ENCODE data around the gene CNTNAP2.

Gene CNTNAP2

DNA sequence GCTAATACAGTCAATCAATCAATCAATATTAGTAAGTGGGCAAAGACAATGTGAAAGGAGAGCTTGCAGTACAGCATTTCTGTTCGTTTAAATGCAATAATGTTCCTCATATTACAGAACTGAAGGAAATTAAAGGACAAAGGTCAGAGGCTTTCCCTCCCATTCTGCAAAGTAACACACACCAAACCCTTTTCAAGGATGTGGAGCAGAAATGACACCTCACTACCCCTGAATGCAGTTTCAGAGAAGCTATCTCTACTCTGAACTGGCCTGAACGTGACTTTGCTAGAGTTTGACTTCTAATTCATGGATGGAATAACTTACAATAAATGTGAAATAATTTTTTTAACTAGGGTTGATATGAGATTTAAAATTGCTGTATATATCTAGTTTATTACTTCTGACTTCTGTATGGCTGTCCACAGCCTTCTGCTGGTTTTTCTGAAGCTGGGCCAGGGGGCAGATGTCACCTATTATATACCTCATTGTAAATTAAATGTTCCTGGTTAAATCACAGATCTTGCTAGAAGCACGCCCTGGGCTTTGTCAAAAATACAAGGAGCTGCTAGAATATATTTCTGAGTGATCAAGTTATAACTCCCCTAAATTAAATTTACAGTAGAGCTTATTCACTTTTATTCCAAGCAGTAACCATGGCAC lies 2317.1 kb downstream of the CNTNAP2 start:
- TF ChIP-seq, protein P1, sequence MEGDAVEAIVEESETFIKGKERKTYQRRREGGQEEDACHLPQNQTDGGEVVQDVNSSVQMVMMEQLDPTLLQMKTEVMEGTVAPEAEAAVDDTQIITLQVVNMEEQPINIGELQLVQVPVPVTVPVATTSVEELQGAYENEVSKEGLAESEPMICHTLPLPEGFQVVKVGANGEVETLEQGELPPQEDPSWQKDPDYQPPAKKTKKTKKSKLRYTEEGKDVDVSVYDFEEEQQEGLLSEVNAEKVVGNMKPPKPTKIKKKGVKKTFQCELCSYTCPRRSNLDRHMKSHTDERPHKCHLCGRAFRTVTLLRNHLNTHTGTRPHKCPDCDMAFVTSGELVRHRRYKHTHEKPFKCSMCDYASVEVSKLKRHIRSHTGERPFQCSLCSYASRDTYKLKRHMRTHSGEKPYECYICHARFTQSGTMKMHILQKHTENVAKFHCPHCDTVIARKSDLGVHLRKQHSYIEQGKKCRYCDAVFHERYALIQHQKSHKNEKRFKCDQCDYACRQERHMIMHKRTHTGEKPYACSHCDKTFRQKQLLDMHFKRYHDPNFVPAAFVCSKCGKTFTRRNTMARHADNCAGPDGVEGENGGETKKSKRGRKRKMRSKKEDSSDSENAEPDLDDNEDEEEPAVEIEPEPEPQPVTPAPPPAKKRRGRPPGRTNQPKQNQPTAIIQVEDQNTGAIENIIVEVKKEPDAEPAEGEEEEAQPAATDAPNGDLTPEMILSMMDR (IDR thresholded peaks at IDR 0.05; ENCODE audit: low read depth, low read length) = no peak
- in situ Hi-C loops (cut with HindIII; ENCODE audit: low sequenced_read_pairs) = no loop called here
- no peak for DNase-seq (ENCODE audit: low read depth, low spot score)
- no peak overlapping the region for H3K4me3 ChIP-seq (ENCODE audit: low read depth, low read length)

DNA sequence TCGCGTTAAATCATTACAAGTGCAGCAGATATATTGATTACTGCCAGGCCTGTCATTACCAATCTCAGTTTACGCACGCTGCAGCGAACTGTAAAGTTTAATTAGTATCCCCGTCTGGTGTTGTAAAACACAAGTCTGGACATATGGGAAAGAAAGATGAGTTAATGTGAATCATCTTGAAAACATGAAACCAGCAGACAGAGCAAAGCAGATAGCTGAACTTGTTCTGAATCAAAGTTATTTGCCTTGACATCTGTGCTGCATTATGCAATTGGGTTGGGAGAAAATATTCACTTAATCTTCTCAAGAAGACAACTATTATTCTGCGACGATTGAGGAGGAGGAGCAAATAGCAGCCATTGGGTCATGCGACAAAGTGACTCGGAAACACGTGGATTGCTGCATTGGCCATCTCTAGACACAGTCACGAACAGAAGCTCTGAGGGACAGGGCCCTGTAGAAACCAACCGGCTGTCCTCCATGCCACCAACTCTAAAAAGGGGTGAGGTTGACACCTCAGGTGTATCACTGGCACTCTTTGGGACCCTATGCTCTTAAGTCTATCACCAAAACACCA lies 2317.7 kb downstream of the CNTNAP2 start:
- no peak overlapping the region for H3K4me3 ChIP-seq (ENCODE audit: low read depth, low read length)
- in situ Hi-C loops (cut with HindIII; ENCODE audit: low sequenced_read_pairs) = no loop called here
- DNase-seq (ENCODE audit: low read depth, low spot score) = no peak
- TF ChIP-seq, protein P1 (IDR thresholded peaks at IDR 0.05; ENCODE audit: low read depth, low read length) = no peak

DNA sequence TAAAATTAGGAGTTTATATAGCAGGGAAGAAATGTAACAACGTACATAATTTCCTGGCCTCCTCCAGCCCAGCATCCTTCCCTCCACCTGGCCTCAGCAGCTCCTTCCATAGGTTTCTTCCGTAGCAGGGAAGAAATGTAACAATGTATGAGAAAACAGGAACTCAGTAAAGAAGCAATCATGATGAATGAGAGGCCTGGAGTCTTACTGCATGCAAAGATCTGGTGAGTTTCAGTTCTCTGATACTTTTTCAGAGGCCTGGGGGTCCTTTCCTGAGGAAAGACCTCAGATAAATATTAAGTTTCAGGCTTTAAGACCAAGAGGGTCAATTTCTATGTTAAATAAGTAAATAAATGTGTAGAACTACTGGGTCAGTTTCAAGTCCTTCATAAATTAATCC lies 2318.3 kb downstream of the CNTNAP2 start:
- H3K4me3 ChIP-seq (ENCODE audit: low read depth, low read length) = no peak overlapping the region
- TF ChIP-seq, protein P1 (IDR thresholded peaks at IDR 0.05; ENCODE audit: low read depth, low read length) = no peak
- in situ Hi-C loops (cut with HindIII; ENCODE audit: low sequenced_read_pairs) = no loop called here
- DNase-seq (ENCODE audit: low read depth, low spot score) = no peak

DNA sequence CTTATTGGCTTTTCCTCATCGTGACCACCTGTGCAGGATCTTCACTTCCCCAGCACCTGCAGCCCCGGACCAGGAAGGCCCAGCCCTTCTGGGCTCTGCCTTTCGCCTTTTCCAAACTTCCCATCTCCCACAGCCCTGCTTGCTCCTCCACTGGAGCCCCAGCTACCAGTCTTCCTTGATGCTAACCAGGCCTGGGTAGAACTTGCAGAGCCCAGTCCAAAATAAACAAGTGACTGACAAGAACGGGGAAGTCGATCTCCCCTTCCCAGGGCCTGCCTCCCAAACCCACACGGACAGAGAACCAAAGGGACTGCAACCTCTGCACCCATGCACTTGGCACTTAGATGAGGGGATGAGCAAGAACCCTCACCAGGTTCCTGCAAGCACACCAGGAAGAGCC lies 2319.1 kb downstream of the CNTNAP2 start:
- no peak for DNase-seq (ENCODE audit: low read depth, low spot score)
- H3K4me3 ChIP-seq (ENCODE audit: low read depth, low read length) = no peak overlapping the region
- in situ Hi-C loops (cut with HindIII; ENCODE audit: low sequenced_read_pairs) = no loop called here
- TF ChIP-seq, protein P1 (IDR thresholded peaks at IDR 0.05; ENCODE audit: low read depth, low read length) = no peak

DNA sequence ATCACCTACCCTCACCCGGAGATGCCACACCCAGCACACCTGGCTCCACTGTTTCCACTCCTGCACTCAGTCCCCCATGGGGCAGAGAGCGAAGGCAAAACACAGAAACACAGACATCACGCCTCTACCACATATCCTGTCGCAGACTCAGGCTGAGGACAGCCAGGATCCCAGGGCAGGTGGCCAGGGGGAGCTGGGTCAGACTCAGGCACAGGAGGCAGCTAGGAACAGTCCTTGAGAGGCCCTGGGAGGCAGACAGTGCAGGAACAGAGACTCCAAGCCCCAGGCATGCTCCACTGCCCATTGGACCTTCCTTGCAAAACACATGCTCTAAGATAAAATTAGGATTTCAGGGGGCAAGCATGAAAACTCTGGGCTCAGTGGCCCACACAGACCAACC lies 2319.5 kb downstream of the CNTNAP2 start:
- TF ChIP-seq, protein P1 (IDR thresholded peaks at IDR 0.05; ENCODE audit: low read depth, low read length) = no peak
- no peak for DNase-seq (ENCODE audit: low read depth, low spot score)
- in situ Hi-C loops (cut with HindIII; ENCODE audit: low sequenced_read_pairs) = no loop called here
- H3K4me3 ChIP-seq (ENCODE audit: low read depth, low read length) = no peak overlapping the region

DNA sequence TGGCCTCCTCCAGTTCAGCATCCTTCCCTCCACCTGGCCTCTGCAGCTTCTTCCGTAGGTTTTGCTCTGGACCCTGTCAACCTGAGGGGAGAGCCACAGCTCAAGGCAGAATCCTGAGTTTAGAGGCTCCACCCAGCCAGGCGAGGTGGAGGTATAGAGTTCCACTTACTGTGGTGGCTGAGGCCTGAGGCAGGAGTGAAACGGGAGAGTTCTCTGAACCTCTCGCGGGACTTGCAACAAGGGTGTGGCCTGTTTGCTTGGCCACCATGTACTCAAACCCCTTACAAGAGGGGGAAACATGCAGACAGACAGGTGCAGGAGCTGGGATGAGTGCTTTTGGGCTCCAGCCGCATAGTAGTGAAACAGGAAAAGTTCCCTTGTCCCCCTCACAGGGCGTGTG lies 2320.0 kb downstream of the CNTNAP2 start:
- TF ChIP-seq, protein P1 (IDR thresholded peaks at IDR 0.05; ENCODE audit: low read depth, low read length) = no peak
- in situ Hi-C loops (cut with HindIII; ENCODE audit: low sequenced_read_pairs) = no loop called here
- H3K4me3 ChIP-seq (ENCODE audit: low read depth, low read length) = no peak overlapping the region
- DNase-seq (ENCODE audit: low read depth, low spot score) = no peak

Measured in astrocyte of the spinal cord (primary cell).